H1 (cell line): ENCODE results near the gene HOXB9. TPM values are rescaled to one million over a fixed set of nuclear protein-coding genes. Genes with fewer than 3 reads are reported as not detected.

Source experiments
- CTCF ChIA-PET: fragments of 300-600 bp; sonication (Branson Sonifier 250); formaldehyde crosslinking; loops from one replicate; lab custom pipeline; 2021; ENCODE audit not compliant: partially characterized antibody; lab: Charles Lee
- POLR2A ChIA-PET: fragments of 300-600 bp; sonication (Branson Sonifier 250); formaldehyde crosslinking; loops from one replicate; lab custom pipeline; 2021; ENCODE audit warnings: inconsistent platforms; ENCODE audit not compliant: partially characterized antibody; lab: Charles Lee
- DNase-seq, 2 experiments: peaks; one replicate each; pipeline versions ENCODE4 v3.0.0 to v3.0.0-alpha.2; 2010 to 2022; ENCODE audit warnings: low spot score in 2 of 2, low read depth in 1 of 2, mixed read lengths in 1 of 2
- FAIRE-seq: peaks from 2 replicates; lab custom pipeline; 2011; peaks lifted over from hg19 to GRCh38; lab: Jason Lieb, UNC
- H2AFZ ChIP-seq: 2 replicates; pipeline ENCODE4 v1.8.1; 2012; ENCODE audit warnings: low read length, inconsistent platforms
- H2AK5ac ChIP-seq: 2 replicates; pipeline ENCODE4 v1.6.1; 2013; ENCODE audit warnings: low read depth, low read length
- H2BK120ac ChIP-seq: replicated peaks from 2 replicates; pipeline ENCODE3; 2013; ENCODE audit warnings: low read depth, low read length, inconsistent platforms
- H2BK12ac ChIP-seq: 2 replicates; pipeline ENCODE4 v1.6.1; 2013; ENCODE audit warnings: low read depth, low read length
- H2BK15ac ChIP-seq: 2 replicates; pipeline ENCODE4 v1.6.1; 2013; ENCODE audit warnings: low read length
- H2BK20ac ChIP-seq: 2 replicates; pipeline ENCODE4 v1.6.1; 2013; ENCODE audit warnings: low read length
- H2BK5ac ChIP-seq: 2 replicates; pipeline ENCODE4 v1.6.1; 2013; ENCODE audit warnings: low read depth, low read length
- H3K14ac ChIP-seq: 2 replicates; pipeline ENCODE4 v1.6.1; 2013; ENCODE audit warnings: inconsistent platforms; ENCODE audit not compliant: insufficient read length
- H3K18ac ChIP-seq: 2 replicates; pipeline ENCODE4 v1.6.1; 2013; ENCODE audit warnings: low read length; ENCODE audit errors: extremely low read depth
- H3K23ac ChIP-seq: 2 replicates; pipeline ENCODE4 v1.6.1; 2013; ENCODE audit warnings: inconsistent platforms; ENCODE audit not compliant: insufficient read length
- H3K23me2 ChIP-seq: 2 replicates; pipeline ENCODE4 v1.6.1; 2013; ENCODE audit warnings: low read depth, low read length
- H3K27ac ChIP-seq: 2 replicates; pipeline ENCODE4 v1.6.1; 2011; ENCODE audit warnings: low read depth, low read length, inconsistent platforms
- H3K27me3 ChIP-seq, 4 experiments: replicated peaks in 1 of 4; 1 replicate in 1 of 4; 2 replicates in 3 of 4; pipeline versions ENCODE4 v1.6.1 to v1.8.1; 2011 to 2013; ENCODE audit warnings: low read length in 3 of 4, mild to moderate bottlenecking in 3 of 4, inconsistent platforms in 2 of 4, mixed read lengths in 2 of 4, moderate library complexity in 1 of 4; ENCODE audit not compliant: control insufficient read depth in 3 of 4, insufficient read depth in 3 of 4; ENCODE audit errors: extremely low read depth in 1 of 4
- H3K36me3 ChIP-seq, 4 experiments: 2 replicates each; pipeline versions ENCODE4 v1.6.1 to v1.8.1; 2011 to 2013; ENCODE audit warnings: mild to moderate bottlenecking in 4 of 4, low read length in 3 of 4, moderate library complexity in 2 of 4, control low read depth in 1 of 4, inconsistent platforms in 1 of 4; ENCODE audit not compliant: insufficient read depth in 4 of 4, control insufficient read depth in 2 of 4
- H3K4ac ChIP-seq: replicated peaks from 2 replicates; pipeline ENCODE3; 2013; ENCODE audit warnings: low read length, low read depth, mixed read lengths, inconsistent platforms; ENCODE audit not compliant: insufficient read length
- H3K4me1 ChIP-seq, 4 experiments: replicated peaks in 1 of 4; 1 replicate in 1 of 4; 2 replicates in 3 of 4; pipeline versions ENCODE4 v1.6.1 to v1.8.1; 2011 to 2013; ENCODE audit warnings: low read length in 3 of 4, inconsistent platforms in 2 of 4, mixed read lengths in 1 of 4; ENCODE audit not compliant: insufficient read depth in 4 of 4, control insufficient read depth in 3 of 4
- H3K4me2 ChIP-seq, 2 experiments: 2 replicates each; pipeline versions ENCODE4 v1.6.1 to v1.8.1; 2011 to 2013; ENCODE audit warnings: low read depth in 2 of 2, low read length in 2 of 2, control low read depth in 1 of 2, inconsistent platforms in 1 of 2, mild to moderate bottlenecking in 1 of 2; ENCODE audit not compliant: insufficient read depth in 1 of 2
- H3K4me3 ChIP-seq, 4 experiments: fragments of 200-600, 300-600 bp in 1 of 4; sonication (generic), shearing (Covaris generic), sonication (Bioruptor Twin) in 1 of 4; 2 replicates each; pipeline versions ENCODE4 v1.5.1 to v1.8.1; 2011 to 2016; ENCODE audit warnings: low read length in 4 of 4, low read depth in 3 of 4, control low read depth in 2 of 4, inconsistent platforms in 2 of 4, mild to moderate bottlenecking in 2 of 4, mixed read lengths in 1 of 4, moderate library complexity in 1 of 4; ENCODE audit not compliant: insufficient read depth in 2 of 4; ENCODE audit errors: extremely low read depth in 1 of 4
- H3K56ac ChIP-seq: replicated peaks from 2 replicates; pipeline ENCODE3; 2013; ENCODE audit warnings: low read depth, mild to moderate bottlenecking, mixed read lengths, low read length, inconsistent platforms; ENCODE audit not compliant: insufficient read length
- H3K79me1 ChIP-seq: 2 replicates; pipeline ENCODE4 v1.6.1; 2013; ENCODE audit warnings: low read depth, low read length, control low read depth
- H3K79me2 ChIP-seq, 2 experiments: 2 replicates each; pipeline versions ENCODE4 v1.6.1 to v1.8.1; 2012 to 2013; ENCODE audit warnings: low read length in 2 of 2, mild to moderate bottlenecking in 2 of 2, inconsistent platforms in 1 of 2; ENCODE audit not compliant: insufficient read depth in 2 of 2, control insufficient read depth in 1 of 2
- H3K9ac ChIP-seq, 4 experiments: replicated peaks in 1 of 4; 1 replicate in 1 of 4; 2 replicates in 3 of 4; pipeline versions ENCODE4 v1.6.1 to v1.8.1; 2011 to 2013; ENCODE audit warnings: low read depth in 3 of 4, low read length in 3 of 4, control low read depth in 2 of 4, mild to moderate bottlenecking in 2 of 4, moderate library complexity in 2 of 4, inconsistent platforms in 1 of 4; ENCODE audit errors: extremely low read depth in 1 of 4
- H3K9me3 ChIP-seq, 2 experiments: 2 replicates each; pipeline versions ENCODE4 v1.6.1 to v1.8.1; 2012 to 2013; ENCODE audit warnings: mild to moderate bottlenecking in 2 of 2, moderate library complexity in 2 of 2, control low read depth in 1 of 2, inconsistent platforms in 1 of 2, low read depth in 1 of 2, low read length in 1 of 2, mixed read lengths in 1 of 2; ENCODE audit not compliant: insufficient read depth in 2 of 2
- H4K20me1 ChIP-seq, 2 experiments: replicated peaks in 1 of 2; 2 replicates each; pipeline versions ENCODE3 to v1.8.1; 2011 to 2013; ENCODE audit warnings: inconsistent platforms in 2 of 2, low read length in 2 of 2, mild to moderate bottlenecking in 1 of 2; ENCODE audit not compliant: insufficient read depth in 2 of 2, control insufficient read depth in 1 of 2
- H4K5ac ChIP-seq: 2 replicates; pipeline ENCODE4 v1.6.1; 2013; ENCODE audit warnings: low read length, low read depth, mixed read lengths, inconsistent platforms; ENCODE audit not compliant: insufficient read length
- H4K8ac ChIP-seq: 2 replicates; pipeline ENCODE4 v1.8.0; 2013; ENCODE audit warnings: mild to moderate bottlenecking, moderate library complexity, low read length, inconsistent platforms; ENCODE audit not compliant: insufficient read depth; ENCODE audit errors: extremely low read depth
- H4K91ac ChIP-seq: replicated peaks from 2 replicates; pipeline ENCODE3; 2013; ENCODE audit warnings: low read length, mixed read lengths, inconsistent platforms; ENCODE audit not compliant: insufficient read length
- CHD1 ChIP-seq: IDR thresholded peaks from 2 replicates; pipeline ENCODE4 v1.6.1; 2012; ENCODE audit warnings: low read depth, low read length, improper control_type of control experiment
- CTBP2 ChIP-seq: IDR thresholded peaks from 2 replicates; pipeline ENCODE4 v1.7.0; 2011; ENCODE audit warnings: borderline replicate concordance, mild to moderate bottlenecking, moderate library complexity, mixed read lengths, low read length; ENCODE audit not compliant: insufficient read depth, insufficient read length
- EZH2 ChIP-seq: fragments of 200-600 bp; sonication (generic); IDR thresholded peaks from 2 replicates; pipeline ENCODE4 v1.7.1; 2012; ENCODE audit warnings: low read depth, mild to moderate bottlenecking, moderate library complexity, low read length, inconsistent platforms; ENCODE audit not compliant: severe bottlenecking
- RNF2 ChIP-seq: fragments of 200-900, 300-1000 bp; sonication (generic); IDR thresholded peaks from 2 replicates; pipeline ENCODE4 v1.7.1; 2016; ENCODE audit warnings: borderline replicate concordance, low read depth, mild to moderate bottlenecking, antibody characterized with exemption, low read length; ENCODE audit not compliant: poor library complexity, severe bottlenecking; ENCODE audit errors: missing control alignments
- SP4 ChIP-seq: IDR thresholded peaks from 2 replicates; pipeline ENCODE4 v1.6.1; 2012; ENCODE audit warnings: low read length, inconsistent platforms
- SUZ12 ChIP-seq: fragments of 200-600 bp; sonication (generic); IDR thresholded peaks from 2 replicates; pipeline ENCODE4 v1.6.1; 2012; ENCODE audit warnings: mild to moderate bottlenecking, inconsistent platforms, low read length, moderate library complexity, mixed read lengths
- WGBS, 2 experiments: shearing (Covaris generic) in 1 of 2; methylation state at CpG; one replicate each; pipeline versions ENCODE4 v1.1.6 to v1.1.7; 2013 to 2015; ENCODE audit warnings: low lambda C conversion rate in 2 of 2, mixed read lengths in 2 of 2, inconsistent platforms in 1 of 2, low coverage in 1 of 2, missing lambda C conversion rate in 1 of 2; ENCODE audit not compliant: insufficient replicate concordance in 2 of 2, insufficient coverage in 1 of 2, insufficient read length in 1 of 2; ENCODE audit errors: extremely low coverage in 1 of 2, missing lambda C conversion rate in 1 of 2; 5-methylcytosine and 5-hydroxymethylcytosine counted together
- polyA plus RNA-seq, 7 experiments: library from polyadenylated mRNA; depleted of rRNA in 3 of 7; stranded (reverse) in 5 of 7; unstranded in 2 of 7; fragments of >200 nt in 5 of 7; fragments of 200-250 nt in 2 of 7; gene quantifications; 1 replicate in 5 of 7; 2 replicates in 1 of 7; 4 replicates in 1 of 7; pipeline versions ENCODE4 v1.2.1 to v1.2.3, GENCODE V29; 2011 to 2013; ENCODE audit warnings: missing spikeins in 2 of 7, mixed read lengths in 2 of 7
- total RNA-seq: library from RNA; stranded (reverse); fragmentation: NEBNext Ultra II Directional; extraction: Animal tissue kit (Norgen Biotek cat#: 25700); gene quantifications from 2 replicates; pipeline ENCODE4 v1.2.1, GENCODE V29; 2021

The HOXB9 gene
- total and polyA plus RNA-seq, 2 of the 8 experiments (the other 6 are each of a cell fraction or from before 2014, with no cell fraction given): not detected

DNA sequence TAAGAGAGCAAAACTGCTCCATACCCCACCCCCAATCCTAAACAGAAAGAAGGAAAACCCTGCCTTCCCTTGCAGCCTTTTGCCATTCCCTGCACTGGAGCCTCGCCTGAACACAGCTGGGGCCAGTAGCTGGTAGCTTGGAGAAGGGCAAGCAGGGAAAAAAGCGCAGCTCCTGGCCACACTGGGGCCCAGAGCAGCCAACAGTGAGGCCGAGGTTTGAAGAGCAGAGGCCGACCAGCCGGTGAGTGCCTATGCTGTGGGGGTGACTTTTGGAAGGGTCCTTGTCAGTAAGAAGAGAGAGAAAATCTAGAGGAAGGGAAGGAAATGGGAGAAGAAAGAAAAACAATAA is 3.2 kb upstream of the HOXB9 start:
- Histone ChIP-seq H3K27ac (no peak overlapping the region), H2AK5ac (no peak overlapping the region), H4K5ac (no peak overlapping the region), H3K4me2 (no peak overlapping the region), H3K9ac (no peak overlapping the region), H3K79me1 (no peaks in the 10 kb centered on the region), H3K9me3 (no peaks in the 10 kb centered on the region), H2BK120ac (no peak overlapping the region), H3K56ac (no peak overlapping the region), H3K79me2 (no peaks in the 10 kb centered on the region), H3K14ac (no peak overlapping the region), H2AFZ (no peak overlapping the region), H4K8ac (no peak overlapping the region), H3K18ac (no peak overlapping the region), H2BK15ac (no peak overlapping the region), H2BK20ac (no peak overlapping the region), H2BK5ac (no peak overlapping the region), H3K23ac (no peak overlapping the region), H3K4me1 (peaks cover 0 to 16% (median 5%) of the 10 kb centered on the region in 4 experiments; a peak in 5 of 7 replicates), H3K4ac (no peak overlapping the region), H3K4me3 (no peak overlapping the region), H4K20me1 (peaks cover 35 to 37% of the 10 kb centered on the region in 2 experiments), H3K36me3 (no peaks in the 10 kb centered on the region; a peak in 1 of 8 replicates), H4K91ac (no peak overlapping the region), H2BK12ac (no peak overlapping the region), H3K23me2 (peaks cover 2% of the 10 kb centered on the region; the same call in 1 of the 2 replicates), H3K27me3 (peaks cover 97 to 100% (median 100%) of the 10 kb centered on the region in 4 experiments)
- ChIA-PET CTCF (interaction anchor here (0.5 to 4.6 kb wide), 8 partner anchors 11 to 382 kb away, joined by 3 to 30 read pairs (median 4); partner anchors contain the start of genes HOXB3, HOXB5 and HOXB8), POLR2A (no interaction called here)
- no peak for DNase-seq
- 36% methylated on average over 5 of the region's 5 CpGs; no CpG with 5 or more reads in 1 of the 2 experiments for WGBS, 2 experiments
- no peak for FAIRE-seq
- TF ChIP-seq CTBP2 (no peak), CHD1 (no peak), SUZ12 (peak; percentile 59; the same call in 1 of the 2 replicates), SP4 (no peak), EZH2 (peak; percentile 74), RNF2 (peak; percentile 91)
